HG03097 (cell line): ENCODE measurements around the gene DENND1A.
"Not testable (repeated sequence)": the region's sequence is repeated elsewhere in the genome, so short reads cannot be mapped to it uniquely, and the experiment has no call there.

Source experiments
- ATAC-seq: cut with Tn5 transposase; IDR thresholded peaks from one replicate; pipeline ENCODE4 v1.9.1; 2021; ENCODE audit not compliant: unreplicated experiment, low FRiP score

The DENND1A gene

GRCh38 chr9:123338710-123339665 is 590.9 kb downstream of the DENND1A start:
- ATAC-seq = peak; percentile 53

- ATAC-seq = no peak
Measured at GRCh38 chr9:123337971-123338370, 592.0 kb downstream of the DENND1A start.

GRCh38 chr9:123336959-123337358 is 593.0 kb downstream of the DENND1A start:
- ATAC-seq = no peak

GRCh38 chr9:123336449-123336848 is 593.5 kb downstream of the DENND1A start:
- ATAC-seq = no peak

GRCh38 chr9:123335986-123336329 is 594.0 kb downstream of the DENND1A start:
- no peak for ATAC-seq

- ATAC-seq = no peak
Measured at GRCh38 chr9:123335193-123335985, 594.5 kb downstream of the DENND1A start.

GRCh38 chr9:123334639-123335038 is 595.3 kb downstream of the DENND1A start:
- no peak for ATAC-seq

- not testable (repeated sequence) for ATAC-seq
Measured at GRCh38 chr9:123333058-123333669, 596.8 kb downstream of the DENND1A start.

- ATAC-seq = no peak
Measured at GRCh38 chr9:123331346-123332060, 598.4 kb downstream of the DENND1A start.
